UCSD-AML1 (cell line): Measurements from ENCODE around the gene CHPF2.
A peak's percentile ranks its signal among the peaks of the same experiment; 100 is the strongest.

Source experiments
- DNase-seq: peaks from one replicate; lab custom pipeline; 2025; ENCODE audit not compliant: unreplicated experiment; lab: John Stamatoyannopoulos, UW

Gene CHPF2

GRCh38 chr7:151244841-151245346, 12.6 kb downstream of the CHPF2 start:
- no peak for DNase-seq

GRCh38 chr7:151245360-151246101, 13.2 kb downstream of the CHPF2 start:
- peak; percentile 42 for DNase-seq

- no peak for DNase-seq
Measured at GRCh38 chr7:151246102-151246850, 14.0 kb downstream of the CHPF2 start.

GRCh38 chr7:151246851-151247580, 14.7 kb downstream of the CHPF2 start:
- no peak for DNase-seq

GRCh38 chr7:151247611-151248345, 15.5 kb downstream of the CHPF2 start:
- no peak for DNase-seq

GRCh38 chr7:151248346-151249033, 16.2 kb downstream of the CHPF2 start, which contains the start of gene SMARCD3:
Gene SMARCD3, minus strand, starts transcription at chr7:151248694. Its CDS starts 132 bp downstream, at chr7:151248562.
- no peak for DNase-seq

- peak; percentile 21 for DNase-seq
Measured at GRCh38 chr7:151249034-151249731, 16.9 kb downstream of the CHPF2 start.

- DNase-seq = no peak
Measured at GRCh38 chr7:151249732-151250072, 17.4 kb downstream of the CHPF2 start.

- no peak for DNase-seq
Measured at GRCh38 chr7:151250181-151251132, 18.2 kb downstream of the CHPF2 start.

GRCh38 chr7:151251328-151251688, 19.0 kb downstream of the CHPF2 start:
- no peak for DNase-seq

- DNase-seq = no peak
Measured at GRCh38 chr7:151251689-151252560, 19.6 kb downstream of the CHPF2 start.

GRCh38 chr7:151252561-151252835, 20.2 kb downstream of the CHPF2 start:
- no peak for DNase-seq

GRCh38 chr7:151252961-151253711, 20.9 kb downstream of the CHPF2 start:
- no peak for DNase-seq

GRCh38 chr7:151254316-151254715, 22.0 kb downstream of the CHPF2 start:
- no peak for DNase-seq

- DNase-seq = no peak
Measured at GRCh38 chr7:151254851-151255250, 22.6 kb downstream of the CHPF2 start.

- no peak for DNase-seq
Measured at GRCh38 chr7:151255390-151255789, 23.1 kb downstream of the CHPF2 start.

- no peak for DNase-seq
Measured at GRCh38 chr7:151256410-151257045, 24.2 kb downstream of the CHPF2 start.
